ENCODE data around the gene MPPED2. TPM values are rescaled to one million over a fixed set of nuclear protein-coding genes. Genes with fewer than 3 reads are reported as not detected.

MPPED2 gene
- total RNA-seq, 1 experiment from 2014 or later, result not detected

DNA sequence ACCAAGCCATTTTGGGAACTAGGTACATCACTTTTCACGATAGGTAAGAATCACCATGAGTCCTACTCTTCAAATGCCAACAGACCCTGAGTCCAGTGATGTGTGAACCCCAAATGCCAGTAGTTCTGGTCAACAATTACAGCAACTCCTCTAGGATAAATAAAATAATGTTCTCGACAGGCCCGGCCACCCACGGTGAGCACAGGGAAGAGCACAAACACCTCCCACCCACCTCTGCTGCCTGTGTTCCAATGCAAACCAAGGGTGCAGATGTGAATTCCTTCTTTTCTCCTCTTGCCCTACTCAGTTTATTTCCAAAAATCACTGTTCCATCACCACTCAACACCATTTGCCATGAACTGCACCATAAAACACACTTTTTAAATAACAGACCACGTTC is 33.3 kb downstream of the MPPED2 start:
- no peak overlapping the region for H3K4me2 ChIP-seq (ENCODE audit: low read length)
- no peak overlapping the region for H3K27ac ChIP-seq (ENCODE audit: low read depth, low read length)
- no peaks in the 10 kb centered on the region for H4K20me1 ChIP-seq (ENCODE audit: insufficient read depth)
- no peak for DNase-seq (ENCODE audit: low read depth, low spot score)
- no peak overlapping the region for H2AFZ ChIP-seq (ENCODE audit: low read depth, low read length, poor library complexity, severe bottlenecking)
- intact Hi-C loops (cut with micrococcal nuclease), result no loop called here
- H3K9me2 ChIP-seq (ENCODE audit: insufficient read depth), result no peaks in the 10 kb centered on the region
- TF ChIP-seq EZH2phosphoT487 (IDR thresholded peaks at IDR 0.05; ENCODE audit: borderline replicate concordance) (no peak), JUND (IDR thresholded peaks at IDR 0.05) (no peak)
- POLR2A ChIA-PET, result no interaction called here
- H3K4me1 ChIP-seq (ENCODE audit: control insufficient read depth in 1 of 2, insufficient read depth in 2 of 2, low read length in 2 of 2), result no peaks in the 10 kb centered on the region
- no peaks in the 10 kb centered on the region for H3K9me3 ChIP-seq (ENCODE audit: control insufficient read depth in 1 of 2, insufficient read depth in 1 of 2, low read depth in 1 of 2, low read length in 2 of 2)
- CTCF ChIA-PET, result no interaction called here
- no peak for ATAC-seq
- H3K36me3 ChIP-seq (ENCODE audit: control insufficient read depth in 1 of 2, insufficient read depth in 2 of 2, low read length in 2 of 2), result no peaks in the 10 kb centered on the region
- H3K9ac ChIP-seq (ENCODE audit: low read length), result no peak overlapping the region
- no TSS peak for BruUV-seq (replicated peaks)
- RAD21 ChIA-PET (ENCODE audit: low non-redundant PET in 1 of 2, low total read pairs in 2 of 2, uncharacterized antibody in 2 of 2, unreplicated experiment in 2 of 2), result no interaction called here
- H3K79me2 ChIP-seq (ENCODE audit: insufficient read depth, low read length), result no peaks in the 10 kb centered on the region
- H3K4me3 ChIP-seq (replicated peaks in 1 of 2; ENCODE audit: low read depth in 1 of 2, low read length in 2 of 2), result no peak overlapping the region
- peaks cover 8% of the 10 kb centered on the region; the same call in 1 of the 2 replicates for H3K27me3 ChIP-seq (ENCODE audit: insufficient read depth, low read length)

DNA sequence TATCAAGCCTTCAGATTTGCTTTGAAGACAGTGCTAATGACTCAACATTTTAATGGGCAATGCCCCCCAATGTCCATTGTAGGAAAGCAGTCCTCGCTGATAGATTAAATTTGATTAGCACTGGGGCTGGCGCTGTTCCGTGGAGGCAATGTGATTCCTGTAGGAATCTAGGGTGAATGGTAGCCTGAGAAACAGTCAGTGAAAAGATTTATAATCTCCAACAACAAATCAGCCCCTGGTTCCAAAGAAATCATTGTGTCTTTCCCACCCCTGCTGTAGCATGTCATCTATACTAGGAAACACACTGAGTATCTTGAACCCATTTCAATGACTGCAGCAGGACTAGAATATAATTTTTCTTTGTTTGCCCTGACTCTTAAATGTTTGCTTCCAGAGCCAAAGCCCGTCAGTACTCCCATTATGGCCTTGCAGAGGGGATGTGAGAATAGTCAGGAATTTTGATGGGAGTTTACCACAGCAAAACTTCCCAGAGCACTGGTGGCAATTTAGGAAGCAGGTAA is 36.1 kb downstream of the MPPED2 start:
- no peak overlapping the region for H3K27ac ChIP-seq (ENCODE audit: low read depth, low read length)
- POLR2A ChIA-PET, result no interaction called here
- H3K79me2 ChIP-seq (ENCODE audit: insufficient read depth, low read length), result no peaks in the 10 kb centered on the region
- no peak overlapping the region for H2AFZ ChIP-seq (ENCODE audit: low read depth, low read length, poor library complexity, severe bottlenecking)
- H4K20me1 ChIP-seq (ENCODE audit: insufficient read depth), result no peaks in the 10 kb centered on the region
- BruUV-seq (replicated peaks), result no TSS peak
- intact Hi-C loops (cut with micrococcal nuclease), result no loop called here
- H3K4me3 ChIP-seq (replicated peaks in 1 of 2; ENCODE audit: low read depth in 1 of 2, low read length in 2 of 2), result no peak overlapping the region
- DNase-seq (ENCODE audit: low read depth, low spot score) (no peak), ATAC-seq (no peak)
- no peak for TF ChIP-seq RAD21 (IDR thresholded peaks at IDR 0.05; ENCODE audit: low read depth)
- no peaks in the 10 kb centered on the region for H3K9me3 ChIP-seq (ENCODE audit: control insufficient read depth in 1 of 2, insufficient read depth in 1 of 2, low read depth in 1 of 2, low read length in 2 of 2)
- H3K4me2 ChIP-seq (ENCODE audit: low read length), result no peak overlapping the region
- no peaks in the 10 kb centered on the region for H3K9me2 ChIP-seq (ENCODE audit: insufficient read depth)
- peaks cover 9% of the 10 kb centered on the region for H3K27me3 ChIP-seq (ENCODE audit: insufficient read depth, low read length)
- RAD21 ChIA-PET (ENCODE audit: low non-redundant PET in 1 of 2, low total read pairs in 2 of 2, uncharacterized antibody in 2 of 2, unreplicated experiment in 2 of 2), result no interaction called here
- no peak overlapping the region for H3K9ac ChIP-seq (ENCODE audit: low read length)
- CTCF ChIA-PET, result no interaction called here
- H3K36me3 ChIP-seq (ENCODE audit: control insufficient read depth in 1 of 2, insufficient read depth in 2 of 2, low read length in 2 of 2), result no peaks in the 10 kb centered on the region
- no peaks in the 10 kb centered on the region for H3K4me1 ChIP-seq (ENCODE audit: control insufficient read depth in 1 of 2, insufficient read depth in 2 of 2, low read length in 2 of 2)

DNA sequence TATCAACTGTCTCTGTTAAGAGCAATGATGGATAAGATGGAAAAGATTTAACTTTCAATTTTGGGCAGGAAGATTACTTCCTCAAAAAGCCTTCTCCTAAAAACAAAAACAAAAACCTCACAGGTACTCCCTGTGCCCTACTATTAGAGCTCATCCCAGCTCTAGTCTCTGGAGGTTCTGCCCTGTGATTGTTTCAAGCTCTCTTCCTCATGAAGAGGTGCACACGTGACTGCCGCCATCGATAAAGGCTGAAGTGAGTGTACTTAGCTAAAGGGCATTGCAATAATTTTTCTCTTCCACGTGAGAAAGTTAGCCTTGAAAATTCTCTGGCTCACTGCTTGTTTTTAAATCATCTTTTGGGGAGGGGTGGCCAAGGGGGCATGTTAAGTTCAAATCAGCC is 36.6 kb downstream of the MPPED2 start:
- BruUV-seq (replicated peaks), result no TSS peak
- peaks cover 13% of the 10 kb centered on the region for H3K27me3 ChIP-seq (ENCODE audit: insufficient read depth, low read length)
- H3K4me1 ChIP-seq (ENCODE audit: control insufficient read depth in 1 of 2, insufficient read depth in 2 of 2, low read length in 2 of 2), result no peaks in the 10 kb centered on the region
- no peak overlapping the region for H3K4me3 ChIP-seq (replicated peaks in 1 of 2; ENCODE audit: low read depth in 1 of 2, low read length in 2 of 2)
- no peak overlapping the region for H3K9ac ChIP-seq (ENCODE audit: low read length)
- no peak overlapping the region for H3K27ac ChIP-seq (ENCODE audit: low read depth, low read length)
- H4K20me1 ChIP-seq (ENCODE audit: insufficient read depth), result no peaks in the 10 kb centered on the region
- H3K9me2 ChIP-seq (ENCODE audit: insufficient read depth), result no peaks in the 10 kb centered on the region
- no peaks in the 10 kb centered on the region for H3K36me3 ChIP-seq (ENCODE audit: control insufficient read depth in 1 of 2, insufficient read depth in 2 of 2, low read length in 2 of 2)
- no peaks in the 10 kb centered on the region for H3K79me2 ChIP-seq (ENCODE audit: insufficient read depth, low read length)
- DNase-seq (ENCODE audit: low read depth, low spot score) (no peak), ATAC-seq (no peak)
- H3K4me2 ChIP-seq (ENCODE audit: low read length), result no peak overlapping the region
- H3K9me3 ChIP-seq (ENCODE audit: control insufficient read depth in 1 of 2, insufficient read depth in 1 of 2, low read depth in 1 of 2, low read length in 2 of 2), result no peaks in the 10 kb centered on the region
- RAD21 ChIA-PET (ENCODE audit: low non-redundant PET in 1 of 2, low total read pairs in 2 of 2, uncharacterized antibody in 2 of 2, unreplicated experiment in 2 of 2), result no interaction called here
- intact Hi-C loops (cut with micrococcal nuclease), result loop anchor here (10.0 kb wide), 1 partner anchor 65 kb away; no protein-coding TSS in a partner anchor
- CTCF ChIA-PET, result no interaction called here
- no peak for TF ChIP-seq ZNF274 (IDR thresholded peaks at IDR 0.05; ENCODE audit: low read depth, low read length)
- TF ChIP-seq EZH2phosphoT487 (IDR thresholded peaks at IDR 0.05; ENCODE audit: borderline replicate concordance), result no peak
- TF ChIP-seq YY1 (IDR thresholded peaks at IDR 0.05; ENCODE audit: extremely low read depth, insufficient replicate concordance, low read depth, low read length), result no peak
- no peak for TF ChIP-seq FOSL1 (IDR thresholded peaks at IDR 0.05; ENCODE audit: low read depth)
- POLR2A ChIA-PET, result no interaction called here
- H2AFZ ChIP-seq (ENCODE audit: low read depth, low read length, poor library complexity, severe bottlenecking), result no peak overlapping the region
